Common myeloid progenitor, CD34-positive (primary cell): ENCODE results near the gene MXRA7.

Source experiments
- CTCF ChIA-PET: fragments of 350-600 bp; sonication (Branson Sonifier 250); formaldehyde crosslinking; loops from one replicate; lab custom pipeline; 2021; ENCODE audit warnings: antibody characterized with exemption; lab: Charles Lee
- POLR2A ChIA-PET: fragments of 350-600 bp; sonication (Branson Sonifier 250); formaldehyde crosslinking; loops from one replicate; lab custom pipeline; 2021; ENCODE audit warnings: antibody characterized with exemption; lab: Charles Lee
- DNase-seq, 3 donors: peaks; one replicate each; pipeline versions ENCODE4 v3.0.0 to v3.0.0-alpha.2; 2013
- H3K27ac ChIP-seq, 2 experiments: 1 replicate in 1 of 2; 2 replicates in 1 of 2; pipeline ENCODE4 v1.7.0; 2013; ENCODE audit warnings: inconsistent platforms in 2 of 2, low read length in 2 of 2, mild to moderate bottlenecking in 2 of 2, low read depth in 1 of 2, moderate library complexity in 1 of 2; ENCODE audit not compliant: severe bottlenecking in 2 of 2, insufficient read depth in 1 of 2, poor library complexity in 1 of 2
- H3K27me3 ChIP-seq, 5 experiments: replicated peaks in 2 of 5; 1 replicate in 3 of 5; 2 replicates in 2 of 5; pipeline versions ENCODE4 v1.6.1 to v1.7.0; 2013; ENCODE audit warnings: low read length in 4 of 5, mild to moderate bottlenecking in 2 of 5, moderate library complexity in 2 of 5, inconsistent platforms in 1 of 5; ENCODE audit not compliant: insufficient read depth in 5 of 5, control insufficient read depth in 4 of 5
- H3K36me3 ChIP-seq, 4 experiments: 1 replicate in 2 of 4; 2 replicates in 2 of 4; pipeline versions ENCODE4 v1.6.1 to v1.7.0; 2013; ENCODE audit warnings: low read length in 3 of 4, control low read depth in 1 of 4, mild to moderate bottlenecking in 1 of 4; ENCODE audit not compliant: control insufficient read depth in 4 of 4, insufficient read depth in 4 of 4
- H3K4me1 ChIP-seq, 4 experiments: 1 replicate in 3 of 4; 2 replicates in 1 of 4; pipeline versions ENCODE4 v1.6.1 to v1.7.1; 2013; ENCODE audit warnings: low read length in 3 of 4, mild to moderate bottlenecking in 3 of 4, control low read depth in 1 of 4, inconsistent platforms in 1 of 4, moderate library complexity in 1 of 4; ENCODE audit not compliant: control insufficient read depth in 4 of 4, insufficient read depth in 4 of 4; ENCODE audit errors: control extremely low read depth in 1 of 4
- H3K4me3 ChIP-seq, 7 experiments: 1 replicate in 4 of 7; 2 replicates in 3 of 7; pipeline versions ENCODE4 v1.5.1 to v1.7.0; 2013; ENCODE audit warnings: mild to moderate bottlenecking in 7 of 7, low read length in 6 of 7, moderate library complexity in 6 of 7, inconsistent platforms in 2 of 7, low read depth in 2 of 7, control low read depth in 1 of 7; ENCODE audit not compliant: insufficient read depth in 4 of 7, control insufficient read depth in 1 of 7; ENCODE audit errors: extremely low read depth in 1 of 7
- H3K9me3 ChIP-seq, 5 experiments: 1 replicate in 4 of 5; 2 replicates in 1 of 5; pipeline versions ENCODE4 v1.6.1 to v1.7.1; 2013; ENCODE audit warnings: low read length in 4 of 5, mild to moderate bottlenecking in 2 of 5, inconsistent platforms in 1 of 5, low read depth in 1 of 5, moderate library complexity in 1 of 5; ENCODE audit not compliant: control insufficient read depth in 4 of 5, insufficient read depth in 2 of 5; ENCODE audit errors: control extremely low read depth in 1 of 5
- WGBS: methylation state at CpG from one replicate; pipeline ENCODE4 v1.1.5; 2013; ENCODE audit not compliant: insufficient coverage; 5-methylcytosine and 5-hydroxymethylcytosine counted together

Gene MXRA7

DNA sequence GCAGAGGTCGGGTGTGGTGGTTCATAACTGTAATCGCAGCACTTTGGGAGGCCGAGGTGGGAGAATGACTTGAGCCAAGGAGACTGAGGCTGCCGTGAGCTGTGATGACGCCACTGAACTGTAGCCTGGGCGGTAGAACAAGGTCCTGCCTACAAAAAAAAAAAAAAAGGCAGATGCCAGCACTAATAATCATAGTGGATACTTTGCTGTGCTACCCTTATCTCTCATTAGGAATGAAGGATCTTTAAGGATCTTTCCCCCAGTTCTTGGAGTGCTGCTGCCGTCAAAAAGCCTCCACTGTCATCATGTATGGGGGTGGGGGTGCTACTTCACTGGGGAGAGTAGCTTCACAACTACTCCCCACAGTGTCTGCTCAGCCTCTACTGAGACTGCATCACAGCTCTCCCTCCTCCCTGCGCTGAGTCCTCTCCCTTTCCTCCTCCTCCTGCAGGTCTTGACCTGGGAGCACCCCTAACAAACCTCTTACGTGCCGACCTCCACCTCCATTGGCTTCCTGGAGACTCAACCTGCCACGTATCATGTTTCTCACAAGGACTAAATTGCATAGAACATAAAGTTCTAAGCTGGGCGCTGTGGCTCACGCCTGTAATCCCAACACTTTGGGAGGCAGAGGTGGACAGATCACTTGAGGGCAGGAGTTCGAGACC, 42.8 kb downstream of the MXRA7 start:
- no peaks in the 10 kb centered on the region for H3K27me3 ChIP-seq
- H3K4me3 ChIP-seq, result no peak overlapping the region
- 94% methylated on average over 7 of the region's 14 CpGs for WGBS
- POLR2A ChIA-PET, result interaction anchor here (1.0 kb wide), 1 partner anchor 43 kb away, joined by 3 read pairs; the partner anchor contains the start of gene MXRA7
- no peak for DNase-seq
- CTCF ChIA-PET, result interaction anchor here (0.6 to 1.8 kb wide), 4 partner anchors 13 to 164 kb away, joined by 3 to 5 read pairs (median 3); no protein-coding TSS in a partner anchor
- H3K36me3 ChIP-seq, result no peaks in the 10 kb centered on the region
- H3K4me1 ChIP-seq, result peaks cover 5 to 20% (median 17%) of the 10 kb centered on the region in 4 experiments
- H3K27ac ChIP-seq, result no peak overlapping the region
- peaks cover 0 to 3% (median 0%) of the 10 kb centered on the region in 5 experiments for H3K9me3 ChIP-seq

DNA sequence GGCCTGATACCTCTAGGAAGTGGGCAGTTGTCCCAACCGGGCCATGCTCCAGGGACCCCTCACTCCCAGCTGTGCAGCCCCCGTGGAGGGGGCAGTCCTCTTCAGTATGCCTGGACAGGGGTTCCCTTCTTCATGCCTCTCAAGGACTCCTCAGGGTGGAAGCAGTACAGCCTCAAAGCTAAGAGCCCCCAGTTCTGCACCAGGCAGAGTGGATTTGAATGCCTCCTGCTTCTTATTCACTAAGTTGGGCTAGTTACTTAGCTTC, 43.3 kb downstream of the MXRA7 start:
- no peak for DNase-seq
- CTCF ChIA-PET, result interaction anchor here (0.6 to 1.8 kb wide), 4 partner anchors 13 to 163 kb away, joined by 3 to 5 read pairs (median 3); no protein-coding TSS in a partner anchor
- H3K36me3 ChIP-seq, result no peaks in the 10 kb centered on the region
- WGBS, result 86% methylated on average over 2 of the region's 2 CpGs
- H3K27ac ChIP-seq, result no peak overlapping the region
- peaks cover 0 to 3% (median 0%) of the 10 kb centered on the region in 5 experiments for H3K9me3 ChIP-seq
- POLR2A ChIA-PET, result interaction anchor here (1.0 kb wide), 1 partner anchor 43 kb away, joined by 3 read pairs; the partner anchor contains the start of gene MXRA7
- peaks cover 4 to 15% (median 12%) of the 10 kb centered on the region in 4 experiments for H3K4me1 ChIP-seq
- no peaks in the 10 kb centered on the region for H3K27me3 ChIP-seq
- H3K4me3 ChIP-seq, result no peak overlapping the region

- ChIA-PET POLR2A (interaction anchor here (0.6 to 0.8 kb wide), 2 partner anchors 10 to 17 kb away, joined by 4 to 6 read pairs; partner anchors contain the start of gene ST6GALNAC1), CTCF (interaction anchor here (0.8 to 1.4 kb wide), 3 partner anchors 11 to 37 kb away, joined by 3 read pairs; no protein-coding TSS in a partner anchor)
- Histone ChIP-seq H3K9me3 (no peaks in the 10 kb centered on the region), H3K27ac (no peak overlapping the region), H3K4me3 (no peak overlapping the region), H3K4me1 (peaks cover 2 to 16% (median 13%) of the 10 kb centered on the region in 4 experiments), H3K36me3 (no peaks in the 10 kb centered on the region), H3K27me3 (no peaks in the 10 kb centered on the region)
- no peak for DNase-seq
- 20% methylated on average over 1 of the region's 3 CpGs for WGBS
Measured at GRCh38 chr17:76660656-76661042, 50.1 kb downstream of the MXRA7 start.

- WGBS, result 49% methylated on average over 7 of the region's 13 CpGs
- Histone ChIP-seq H3K4me3 (peak overlapping the region in 2 of 7 experiments; percentile 12 to 52), H3K36me3 (no peaks in the 10 kb centered on the region), H3K27me3 (no peaks in the 10 kb centered on the region), H3K9me3 (no peaks in the 10 kb centered on the region), H3K27ac (no peak overlapping the region), H3K4me1 (peaks cover 2 to 16% (median 13%) of the 10 kb centered on the region in 4 experiments)
- peak; percentile 69 to 88 (median 84) for DNase-seq
- POLR2A ChIA-PET, result interaction anchor here (0.6 to 0.8 kb wide), 2 partner anchors 9 to 16 kb away, joined by 4 to 6 read pairs; partner anchors contain the start of gene ST6GALNAC1
- CTCF ChIA-PET, result interaction anchor here (0.8 to 1.4 kb wide), 3 partner anchors 11 to 36 kb away, joined by 3 read pairs; no protein-coding TSS in a partner anchor
Measured at GRCh38 chr17:76659928-76660655, 50.7 kb downstream of the MXRA7 start.

DNA sequence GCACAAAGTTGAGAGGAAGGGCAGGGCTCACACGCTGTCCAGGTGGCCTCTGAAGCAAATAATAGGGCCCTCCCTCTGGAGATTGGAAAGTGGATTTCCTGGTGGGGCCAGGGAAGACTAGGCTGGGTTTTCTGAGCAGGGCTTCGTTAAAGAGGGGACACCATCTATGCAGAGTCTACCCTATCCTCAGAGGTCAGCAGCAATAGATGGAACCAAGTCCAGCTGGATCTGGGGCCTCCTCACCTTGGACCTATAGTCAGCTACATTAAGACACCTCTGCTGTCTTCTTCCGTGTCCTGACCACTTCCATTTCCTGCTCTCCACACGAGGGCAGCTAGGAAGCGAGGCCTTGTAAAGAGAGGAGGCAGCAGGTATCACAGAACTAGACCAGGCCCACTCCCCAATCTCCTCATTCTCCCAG, 52.5 kb downstream of the MXRA7 start:
- no peaks in the 10 kb centered on the region for H3K36me3 ChIP-seq
- H3K27me3 ChIP-seq, result no peaks in the 10 kb centered on the region
- no peaks in the 10 kb centered on the region for H3K9me3 ChIP-seq
- no peak for DNase-seq
- peaks cover 2 to 16% (median 13%) of the 10 kb centered on the region in 4 experiments for H3K4me1 ChIP-seq
- no peak overlapping the region for H3K27ac ChIP-seq
- 83% methylated on average over 2 of the region's 5 CpGs for WGBS
- ChIA-PET POLR2A (interaction anchor here (1.6 kb wide), 1 partner anchor 13 kb away, joined by 4 read pairs; no protein-coding TSS in a partner anchor), CTCF (interaction anchor here (0.8 kb wide), 1 partner anchor 8 kb away, joined by 5 read pairs; no protein-coding TSS in a partner anchor)
- H3K4me3 ChIP-seq, result no peak overlapping the region

- H3K4me1 ChIP-seq, result peaks cover 2 to 16% (median 13%) of the 10 kb centered on the region in 4 experiments
- POLR2A ChIA-PET, result interaction anchor here (1.6 kb wide), 1 partner anchor 14 kb away, joined by 4 read pairs; no protein-coding TSS in a partner anchor
- WGBS, result 89% methylated on average over 5 of the region's 8 CpGs
- H3K27me3 ChIP-seq, result no peaks in the 10 kb centered on the region
- no peak overlapping the region for H3K27ac ChIP-seq
- no peak for DNase-seq
- H3K36me3 ChIP-seq, result no peaks in the 10 kb centered on the region
- peaks cover 0 to under 1% (median 0%) of the 10 kb centered on the region in 5 experiments for H3K9me3 ChIP-seq
- no peak overlapping the region for H3K4me3 ChIP-seq
- CTCF ChIA-PET, result no interaction called here
Measured at GRCh38 chr17:76657505-76658241, 53.1 kb downstream of the MXRA7 start.
